HG02678 (cell line): ENCODE measurements around the gene ACAA2.

Experiments
- ATAC-seq: cut with Tn5 transposase; IDR thresholded peaks from one replicate; pipeline ENCODE4 v1.9.1; 2021; ENCODE audit warnings: mild to moderate bottlenecking, moderate library complexity; ENCODE audit not compliant: unreplicated experiment

The ACAA2 gene

DNA sequence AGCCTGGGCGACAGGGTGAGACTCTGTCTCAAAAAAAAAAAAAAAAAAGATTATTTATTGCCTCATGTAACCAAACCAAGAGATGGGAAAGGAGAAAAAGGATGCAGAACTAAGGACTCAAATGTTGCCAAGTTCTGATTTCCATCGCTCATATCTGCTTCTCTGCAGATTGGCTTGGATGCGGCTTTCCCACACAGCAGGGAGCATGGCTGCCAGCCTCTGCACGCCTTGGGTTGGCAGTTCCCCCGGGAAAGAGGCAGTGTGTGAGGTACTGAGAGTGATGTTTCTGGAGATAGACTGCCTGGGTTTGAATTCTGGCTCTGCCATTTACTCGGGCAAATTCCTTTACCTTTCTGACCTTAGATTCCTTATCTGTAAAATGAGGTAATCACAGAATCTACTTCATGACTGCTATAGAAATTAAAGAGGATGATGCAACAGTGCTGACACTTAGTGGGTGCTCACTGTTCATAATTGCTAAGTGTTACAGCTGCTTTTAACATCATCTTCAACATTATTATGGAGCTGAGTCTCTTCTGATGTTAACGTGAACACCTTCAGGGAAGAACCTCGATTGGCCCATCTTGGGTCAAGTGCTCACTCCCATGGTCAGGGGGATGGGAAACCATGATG is 68.8 kb downstream of the ACAA2 start:
- no peak for ATAC-seq

DNA sequence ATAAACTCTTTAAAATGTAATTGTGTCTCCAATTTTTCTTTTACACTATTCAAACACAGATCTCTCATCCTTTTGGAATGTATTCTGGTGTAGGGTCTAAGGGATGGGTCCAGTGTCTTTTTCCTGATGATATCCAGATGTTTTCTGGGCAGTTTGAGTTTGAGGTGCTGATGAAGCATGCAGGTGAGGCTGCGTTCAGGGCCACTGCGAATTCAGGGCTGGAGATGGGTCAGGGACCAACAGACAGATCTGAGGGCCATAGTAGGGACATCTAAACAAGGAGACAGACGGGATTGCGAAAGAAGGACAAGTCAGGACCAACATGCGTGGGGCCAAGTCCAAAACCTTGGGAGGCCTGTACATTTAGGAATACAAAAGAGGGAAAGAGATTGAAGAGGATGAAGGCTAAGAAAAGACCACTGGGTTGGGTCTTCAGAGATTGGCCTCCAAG is 70.2 kb downstream of the ACAA2 start:
- ATAC-seq: no peak

DNA sequence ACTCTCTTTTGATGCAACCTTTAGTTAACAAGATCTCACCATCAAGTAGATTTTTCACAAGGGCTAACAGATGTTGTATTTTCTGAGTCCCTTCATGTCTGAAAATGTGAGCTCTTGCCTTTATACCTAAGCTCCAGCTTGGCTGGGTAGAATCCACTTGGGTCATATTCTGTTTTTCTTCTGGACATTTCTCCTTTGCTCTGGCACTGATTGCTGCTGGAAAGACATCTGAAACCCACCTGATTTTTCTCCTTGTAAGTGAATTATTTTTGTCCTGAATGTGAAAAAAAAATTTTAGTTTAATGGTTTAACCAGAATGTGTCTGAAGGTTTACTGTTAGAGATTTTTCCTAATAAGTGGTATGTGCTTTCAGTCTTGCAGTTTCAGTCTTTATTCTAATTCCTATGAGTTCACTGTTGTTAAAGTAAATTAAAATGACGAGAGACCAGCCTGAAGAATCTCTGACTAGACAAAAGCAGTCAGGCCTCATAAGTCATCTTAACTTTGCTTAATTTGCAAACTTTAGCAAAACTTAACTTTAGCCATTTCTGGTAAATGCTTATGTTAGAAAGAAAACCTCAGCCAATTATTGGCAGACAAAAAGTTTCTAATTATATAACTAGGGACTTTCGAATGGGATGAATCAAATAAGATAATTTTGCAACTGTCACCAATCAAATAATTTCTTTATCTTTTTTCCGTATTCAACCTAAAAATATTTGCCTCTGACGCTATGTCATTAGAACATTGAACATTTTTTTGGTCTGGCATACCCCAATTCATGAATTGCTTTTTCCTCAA is 70.8 kb downstream of the ACAA2 start:
- ATAC-seq: no peak

DNA sequence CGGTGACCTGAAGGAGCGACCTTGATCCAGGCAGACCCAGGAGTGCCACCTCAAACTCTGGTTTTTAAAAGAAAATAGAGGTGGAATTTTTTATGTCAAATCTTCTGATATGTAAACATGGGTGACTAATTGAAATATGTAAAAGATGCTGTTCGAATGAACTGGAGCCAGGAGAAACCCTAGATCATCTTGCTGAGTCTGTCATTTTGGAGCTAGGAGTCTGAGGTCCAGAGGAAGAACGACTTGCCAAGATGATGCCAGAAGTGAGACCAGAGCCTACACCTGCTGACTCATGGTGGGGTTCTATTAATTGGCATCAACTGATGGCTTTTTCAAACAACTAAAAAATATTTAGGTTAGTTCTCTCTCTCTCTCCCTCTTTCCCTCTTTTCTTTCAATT is 74.1 kb downstream of the ACAA2 start:
- ATAC-seq: no peak

DNA sequence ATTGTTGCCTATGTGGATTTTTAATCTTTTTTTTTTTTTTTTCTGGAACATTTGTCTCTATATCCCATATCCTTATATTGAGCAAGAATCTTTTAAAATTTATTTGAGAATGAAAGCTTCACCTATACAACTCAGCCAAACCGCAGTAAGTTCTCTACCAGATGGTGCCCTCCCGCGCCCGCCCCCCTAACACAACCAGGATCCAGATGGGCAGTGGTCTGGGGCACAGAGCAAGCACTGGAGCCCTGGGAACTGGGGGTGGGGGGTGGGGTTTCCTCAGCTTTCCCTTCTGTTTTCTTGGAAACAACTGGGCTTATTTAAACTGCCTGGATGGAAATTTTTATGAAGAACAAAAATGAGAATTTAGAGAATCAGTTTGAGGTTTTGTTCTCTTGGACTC is 74.6 kb downstream of the ACAA2 start:
- no peak for ATAC-seq

DNA sequence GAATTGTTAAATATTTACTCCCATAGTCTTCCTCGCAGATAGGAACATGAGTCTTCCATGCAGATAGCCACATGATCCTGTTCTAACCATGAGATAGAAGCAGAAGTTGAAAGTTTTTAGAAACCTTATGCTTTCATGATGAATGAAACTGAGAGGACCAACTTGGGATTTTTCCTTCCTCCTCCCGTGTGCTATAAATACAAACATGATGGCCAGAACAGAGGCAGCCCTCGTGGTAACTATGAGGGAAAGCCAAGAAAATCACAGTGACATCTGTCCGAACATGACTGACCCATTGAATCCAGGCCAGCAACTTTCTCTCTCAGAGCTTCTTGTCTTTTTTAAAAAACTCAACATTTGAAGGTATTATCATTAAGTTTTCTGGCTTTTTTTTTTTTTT is 78.5 kb downstream of the ACAA2 start:
- no peak for ATAC-seq

DNA sequence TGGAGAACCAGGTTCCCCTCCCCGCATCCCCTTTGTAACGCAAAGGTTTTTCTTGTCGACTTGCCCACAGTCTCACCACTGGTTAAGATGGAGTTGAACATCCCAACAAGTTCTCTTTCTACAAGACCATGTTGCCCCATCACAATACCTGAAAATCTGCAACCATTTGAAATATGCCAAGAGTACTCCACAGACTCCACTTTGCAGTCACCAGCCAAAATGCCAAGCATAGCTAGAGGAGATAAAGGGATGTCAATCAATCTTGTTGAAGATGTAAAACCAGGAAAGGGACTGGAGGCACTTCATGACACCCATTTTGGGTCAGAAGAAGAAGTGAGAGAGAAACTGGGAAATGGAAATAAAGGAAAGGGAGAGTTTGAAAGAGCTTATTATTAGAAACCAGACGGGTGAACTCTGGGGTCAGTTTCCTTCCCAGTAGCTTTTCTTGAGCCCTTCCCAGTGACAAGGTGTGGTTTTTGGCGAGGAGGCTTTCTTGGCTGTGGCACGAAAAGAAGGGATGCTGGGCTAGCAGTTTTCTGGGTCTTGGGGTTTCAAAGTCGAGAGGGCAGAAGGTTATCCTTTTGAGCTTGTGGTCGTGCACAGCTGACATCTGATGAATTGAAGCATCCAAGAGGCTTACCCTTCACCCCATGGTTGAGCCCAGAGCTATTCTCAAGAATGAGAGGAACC is 79.3 kb downstream of the ACAA2 start:
- no peak for ATAC-seq

DNA sequence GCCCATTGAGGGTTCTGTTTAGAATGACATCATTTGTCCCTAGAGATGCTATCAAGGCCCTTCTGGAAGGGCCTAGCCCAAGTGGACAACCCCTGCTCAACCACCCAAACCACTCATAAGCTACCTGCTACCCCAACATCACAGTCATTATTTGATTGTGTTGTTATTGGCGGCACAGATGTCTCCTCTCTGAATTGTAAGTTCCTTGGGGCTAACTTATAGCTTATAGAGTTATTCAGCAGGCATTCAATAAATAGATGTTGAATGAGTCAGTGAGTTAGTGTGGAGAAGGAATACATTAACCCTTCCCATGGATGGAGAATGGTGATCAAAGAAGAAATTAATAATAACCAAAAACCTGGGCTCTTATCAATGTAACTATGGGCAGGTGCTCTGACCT is 80.0 kb downstream of the ACAA2 start:
- no peak for ATAC-seq
